ENCODE results near the gene GCC1.

Gene GCC1

GRCh38 chr7:127608446-127608845 lies 23.1 kb upstream of the GCC1 start:
- no peaks in the 10 kb centered on the region; the same call in 1 of the 2 replicates for H3K9me3 ChIP-seq
- no peaks in the 10 kb centered on the region for H3K4me1 ChIP-seq
- H3K27me3 ChIP-seq (ENCODE audit: low read depth), result no peaks in the 10 kb centered on the region
- no peak overlapping the region for H3K4me3 ChIP-seq
- no peaks in the 10 kb centered on the region for H3K36me3 ChIP-seq (replicated peaks)
- DNase-seq (ENCODE audit: low spot score in 2 of 2), result no peak
- in situ Hi-C loops (cut with MboI; ENCODE audit: low sequenced_read_pairs), result no loop called here

GRCh38 chr7:127600885-127601284 lies 15.5 kb upstream of the GCC1 start:
- in situ Hi-C loops (cut with MboI; ENCODE audit: low sequenced_read_pairs), result no loop called here

DNA sequence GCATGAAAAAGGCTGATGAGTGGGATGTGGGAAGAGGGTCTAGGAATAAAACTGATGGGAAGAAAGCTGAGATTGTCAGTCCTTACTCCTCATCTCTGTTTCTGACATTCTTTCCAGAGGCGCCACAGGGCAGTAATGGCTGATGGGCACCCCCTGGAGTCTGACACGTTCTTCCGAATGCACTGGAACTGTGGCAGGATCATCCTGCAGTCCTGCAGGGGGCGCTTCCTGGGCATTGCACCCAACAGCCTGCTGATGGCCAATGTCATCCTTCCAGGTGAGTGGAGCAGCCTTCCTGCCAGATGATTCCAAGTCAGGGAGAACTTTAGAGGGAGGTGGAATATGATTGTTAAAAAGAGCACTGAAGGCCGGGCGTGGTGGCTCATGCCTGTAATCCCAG lies 12.9 kb upstream of the GCC1 start:
- H3K27me3 ChIP-seq (ENCODE audit: low read depth), result peaks cover 10% of the 10 kb centered on the region; the same call in 1 of the 2 replicates
- peak in 1 of 2 experiments; percentile 48 for DNase-seq (ENCODE audit: low spot score in 2 of 2)
- no peaks in the 10 kb centered on the region for H3K4me1 ChIP-seq
- no peak overlapping the region for H3K4me3 ChIP-seq
- no peaks in the 10 kb centered on the region for H3K36me3 ChIP-seq (replicated peaks)
- in situ Hi-C loops (cut with MboI; ENCODE audit: low sequenced_read_pairs), result no loop called here
- H3K9me3 ChIP-seq, result no peaks in the 10 kb centered on the region

More at GRCh38 chr7:127600885-127601284, 15.5 kb upstream of the GCC1 start:
- DNase-seq (ENCODE audit: low spot score in 2 of 2), result no peak
- H3K27me3 ChIP-seq (ENCODE audit: low read depth), result peaks cover 10% of the 10 kb centered on the region; the same call in 1 of the 2 replicates
- H3K36me3 ChIP-seq (replicated peaks), result no peaks in the 10 kb centered on the region
- no peaks in the 10 kb centered on the region for H3K9me3 ChIP-seq
- no peaks in the 10 kb centered on the region for H3K4me1 ChIP-seq
- H3K4me3 ChIP-seq, result no peak overlapping the region

DNA sequence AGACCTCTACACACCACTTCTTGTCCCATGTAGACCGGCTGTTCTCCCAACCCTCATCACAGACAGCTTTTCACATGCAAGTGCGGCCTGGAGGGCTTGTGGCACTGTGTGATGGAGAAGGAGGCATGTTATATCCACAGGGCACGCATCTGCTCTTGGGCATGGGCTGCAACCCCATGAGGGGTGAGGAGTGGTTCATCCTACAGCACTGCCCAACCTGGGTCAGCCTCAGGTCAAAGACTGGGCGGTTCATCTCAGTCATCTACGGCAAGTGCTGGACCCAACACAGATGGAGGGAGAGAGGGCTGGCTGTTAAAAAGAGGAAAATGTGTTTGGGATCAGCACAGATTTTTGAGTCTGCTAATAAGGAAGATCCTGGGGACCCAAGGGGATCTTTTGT lies 10.3 kb upstream of the GCC1 start:
- in situ Hi-C loops (cut with MboI; ENCODE audit: low sequenced_read_pairs), result no loop called here
- Histone ChIP-seq H3K27me3 (ENCODE audit: low read depth) (peaks cover 5% of the 10 kb centered on the region; the same call in 1 of the 2 replicates), H3K4me3 (no peak overlapping the region), H3K36me3 (replicated peaks) (peaks cover 3% of the 10 kb centered on the region; the same call in 1 of the 2 replicates), H3K4me1 (no peaks in the 10 kb centered on the region), H3K9me3 (no peaks in the 10 kb centered on the region)
- no peak for DNase-seq (ENCODE audit: low spot score in 2 of 2)

GRCh38 chr7:127594490-127594889 lies 9.1 kb upstream of the GCC1 start:
- DNase-seq (ENCODE audit: low spot score in 2 of 2), result no peak
- Histone ChIP-seq H3K27me3 (ENCODE audit: low read depth) (no peaks in the 10 kb centered on the region), H3K4me1 (peaks cover under 1% of the 10 kb centered on the region; the same call in 1 of the 2 replicates), H3K36me3 (replicated peaks) (peaks cover 8% of the 10 kb centered on the region), H3K9me3 (no peaks in the 10 kb centered on the region), H3K4me3 (no peak overlapping the region)
- in situ Hi-C loops (cut with MboI; ENCODE audit: low sequenced_read_pairs), result no loop called here

DNA sequence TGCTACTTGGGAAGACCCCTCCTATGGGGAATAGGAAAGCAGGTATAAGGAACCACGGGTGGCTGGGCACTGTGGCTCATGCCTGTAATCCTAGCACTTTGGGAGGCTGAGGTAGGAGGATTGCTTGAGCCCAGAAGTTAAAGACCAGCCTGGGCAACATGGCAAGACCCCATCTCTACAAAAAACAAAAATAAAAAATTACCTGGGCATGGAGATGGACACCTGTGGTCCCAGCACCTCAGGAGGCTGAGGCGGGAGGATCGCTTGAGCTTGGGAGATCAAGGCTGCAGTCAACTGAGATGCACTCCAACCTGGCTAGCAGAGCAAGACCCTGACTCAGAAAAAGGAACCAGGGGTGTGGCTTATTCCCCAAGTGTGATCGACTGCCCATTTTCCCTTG lies 7.2 kb upstream of the GCC1 start:
- Histone ChIP-seq H3K4me1 (peaks cover 10% of the 10 kb centered on the region; the same call in 1 of the 2 replicates), H3K36me3 (replicated peaks) (peaks cover 9% of the 10 kb centered on the region), H3K9me3 (no peaks in the 10 kb centered on the region), H3K27me3 (ENCODE audit: low read depth) (no peaks in the 10 kb centered on the region), H3K4me3 (no peak overlapping the region)
- DNase-seq (ENCODE audit: low spot score in 2 of 2), result no peak
- in situ Hi-C loops (cut with MboI; ENCODE audit: low sequenced_read_pairs), result no loop called here

- no peak for DNase-seq (ENCODE audit: low spot score in 2 of 2)
- Histone ChIP-seq H3K27me3 (ENCODE audit: low read depth) (no peaks in the 10 kb centered on the region), H3K4me1 (peaks cover 10% of the 10 kb centered on the region; the same call in 1 of the 2 replicates), H3K36me3 (replicated peaks) (peaks cover 9% of the 10 kb centered on the region), H3K4me3 (no peak overlapping the region), H3K9me3 (no peaks in the 10 kb centered on the region)
- in situ Hi-C loops (cut with MboI; ENCODE audit: low sequenced_read_pairs), result no loop called here
Observed at GRCh38 chr7:127591591-127591990, 6.2 kb upstream of the GCC1 start.

DNA sequence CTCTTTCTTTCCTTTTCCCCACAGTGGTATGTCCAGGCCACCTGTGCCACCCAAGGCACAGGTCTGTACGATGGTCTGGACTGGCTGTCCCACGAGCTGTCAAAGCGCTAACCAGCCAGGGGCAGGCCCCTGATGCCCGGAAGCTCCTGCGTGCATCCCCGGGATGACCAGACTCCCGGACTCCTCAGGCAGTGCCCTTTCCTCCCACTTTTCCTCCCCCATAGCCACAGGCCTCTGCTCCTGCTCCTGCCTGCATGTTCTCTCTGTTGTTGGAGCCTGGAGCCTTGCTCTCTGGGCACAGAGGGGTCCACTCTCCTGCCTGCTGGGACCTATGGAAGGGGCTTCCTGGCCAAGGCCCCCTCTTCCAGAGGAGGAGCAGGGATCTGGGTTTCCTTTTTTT lies 5.8 kb upstream of the GCC1 start:
- H3K9me3 ChIP-seq, result no peaks in the 10 kb centered on the region
- H3K4me3 ChIP-seq, result no peak overlapping the region
- H3K4me1 ChIP-seq, result peaks cover 10% of the 10 kb centered on the region; the same call in 1 of the 2 replicates
- no peaks in the 10 kb centered on the region for H3K27me3 ChIP-seq (ENCODE audit: low read depth)
- H3K36me3 ChIP-seq (replicated peaks), result peaks cover 9% of the 10 kb centered on the region
- in situ Hi-C loops (cut with MboI; ENCODE audit: low sequenced_read_pairs), result no loop called here
- no peak for DNase-seq (ENCODE audit: low spot score in 2 of 2)

DNA sequence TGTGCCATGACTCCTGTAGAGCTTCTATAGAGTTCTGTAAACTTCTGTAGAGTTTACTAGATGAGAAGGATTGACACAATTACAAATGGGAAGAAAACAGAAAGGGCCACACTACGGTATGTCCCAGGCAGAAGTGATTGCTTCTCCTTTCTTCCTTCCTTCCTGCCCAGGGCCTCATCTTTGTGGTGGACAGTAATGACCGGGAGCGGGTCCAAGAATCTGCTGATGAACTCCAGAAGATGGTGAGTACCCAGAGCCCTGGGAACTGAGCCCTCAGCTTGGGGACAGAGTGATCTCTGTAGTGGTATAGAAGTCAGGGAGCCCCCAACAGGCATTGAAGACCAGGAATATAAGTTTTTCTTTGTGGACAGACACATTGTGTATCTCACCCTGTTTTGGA lies 4.5 kb upstream of the GCC1 start:
- in situ Hi-C loops (cut with MboI; ENCODE audit: low sequenced_read_pairs), result no loop called here
- Histone ChIP-seq H3K36me3 (replicated peaks) (peaks cover 9% of the 10 kb centered on the region), H3K27me3 (ENCODE audit: low read depth) (no peaks in the 10 kb centered on the region), H3K4me3 (no peak overlapping the region), H3K9me3 (no peaks in the 10 kb centered on the region), H3K4me1 (peaks cover 14% of the 10 kb centered on the region)
- DNase-seq (ENCODE audit: low spot score in 2 of 2), result no peak

DNA sequence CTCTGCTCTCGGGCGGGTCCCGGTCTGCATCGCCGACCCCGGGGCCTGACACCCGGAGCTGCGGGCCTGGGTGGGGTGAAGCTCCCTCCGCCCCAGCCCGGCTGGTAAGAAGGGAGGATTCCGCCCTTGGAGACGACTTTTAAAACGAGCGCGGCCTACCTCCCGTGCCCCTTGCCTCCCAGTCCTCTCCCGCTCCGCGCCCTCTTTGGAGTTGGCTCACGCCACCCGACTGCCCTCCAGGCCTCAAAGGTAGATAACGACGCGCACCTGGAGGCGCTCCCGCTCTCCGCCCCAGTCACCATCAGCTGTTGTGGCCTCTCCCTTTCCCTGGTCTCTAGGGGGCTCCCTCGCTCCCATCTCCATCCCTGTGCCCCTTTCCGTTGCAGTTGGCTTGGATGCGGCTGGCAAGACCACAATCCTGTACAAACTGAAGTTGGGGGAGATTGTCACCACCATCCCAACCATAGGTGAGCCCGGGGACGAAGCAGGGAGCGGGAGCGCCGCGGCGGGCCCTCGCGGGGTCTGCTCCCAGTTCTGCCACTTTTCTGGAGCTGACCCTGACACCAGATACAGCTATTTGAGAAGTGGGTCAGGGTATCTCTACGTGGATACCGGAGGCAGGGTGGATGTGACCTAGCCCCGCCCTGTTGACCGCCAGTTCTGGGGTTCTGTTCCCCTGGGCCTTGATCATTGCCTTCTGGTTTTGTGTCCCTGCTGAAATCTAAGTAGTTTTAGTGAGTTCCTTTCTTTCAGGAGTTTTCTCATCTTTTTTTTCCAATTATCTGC lies 3.5 kb upstream of the GCC1 start:
- H3K4me3 ChIP-seq, result peak overlapping the region; percentile 78
- in situ Hi-C loops (cut with MboI; ENCODE audit: low sequenced_read_pairs), result no loop called here
- peaks cover 19% of the 10 kb centered on the region for H3K4me1 ChIP-seq
- H3K27me3 ChIP-seq (ENCODE audit: low read depth), result no peaks in the 10 kb centered on the region
- H3K36me3 ChIP-seq (replicated peaks), result peaks cover 9% of the 10 kb centered on the region
- no peaks in the 10 kb centered on the region for H3K9me3 ChIP-seq
- DNase-seq (ENCODE audit: low spot score in 2 of 2), result peak; percentile 48 to 76

GRCh38 chr7:127588019-127588696 lies 2.8 kb upstream of the GCC1 start, which contains the start of gene ARF5:
Gene ARF5, plus strand, starts transcription at chr7:127588411. Its CDS starts 88 bp downstream, at chr7:127588499.
- peak; percentile 76 to 91 for DNase-seq (ENCODE audit: low spot score in 2 of 2)
- peaks cover 12% of the 10 kb centered on the region for H3K36me3 ChIP-seq (replicated peaks)
- H3K27me3 ChIP-seq (ENCODE audit: low read depth), result no peaks in the 10 kb centered on the region
- H3K9me3 ChIP-seq, result no peaks in the 10 kb centered on the region
- in situ Hi-C loops (cut with MboI; ENCODE audit: low sequenced_read_pairs), result no loop called here
- H3K4me1 ChIP-seq, result peaks cover 24% of the 10 kb centered on the region
- H3K4me3 ChIP-seq, result peak within 1 kb of the TSS; percentile 78

DNA sequence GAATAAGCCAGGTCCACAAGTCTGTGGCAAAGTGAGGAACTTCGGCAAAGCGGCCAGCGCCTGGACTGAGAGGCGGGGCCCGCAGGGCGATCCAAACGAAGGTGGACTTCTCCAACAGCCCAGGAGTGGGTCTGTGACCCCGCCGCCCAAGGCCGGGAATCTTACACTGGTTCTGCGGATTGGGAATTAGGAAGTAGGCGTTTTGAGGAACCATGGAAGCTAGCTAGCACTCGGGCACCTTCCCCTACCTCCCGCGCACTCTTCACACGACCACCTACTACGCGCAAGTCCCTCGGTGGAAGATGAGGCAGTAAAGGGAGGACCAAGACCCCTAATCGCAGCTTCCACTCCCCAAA lies 2.2 kb upstream of the GCC1 start:
- no peak for DNase-seq (ENCODE audit: low spot score in 2 of 2)
- H3K4me1 ChIP-seq, result peaks cover 24% of the 10 kb centered on the region

GRCh38 chr7:127586346-127586745 lies 950 bp upstream of the GCC1 start:
- no peaks in the 10 kb centered on the region for H3K27me3 ChIP-seq (ENCODE audit: low read depth)
- no peak overlapping the region for H3K4me3 ChIP-seq
- in situ Hi-C loops (cut with MboI; ENCODE audit: low sequenced_read_pairs), result no loop called here
- H3K4me1 ChIP-seq, result peaks cover 24% of the 10 kb centered on the region
- DNase-seq (ENCODE audit: low spot score in 2 of 2), result no peak
- no peaks in the 10 kb centered on the region for H3K9me3 ChIP-seq
- H3K36me3 ChIP-seq (replicated peaks), result peaks cover 26% of the 10 kb centered on the region

More for the DNA sequence above, 2.2 kb upstream of the GCC1 start:
- in situ Hi-C loops (cut with MboI; ENCODE audit: low sequenced_read_pairs), result no loop called here
- no peaks in the 10 kb centered on the region for H3K9me3 ChIP-seq
- peaks cover 17% of the 10 kb centered on the region for H3K36me3 ChIP-seq (replicated peaks)
- H3K4me3 ChIP-seq, result peak overlapping the region; percentile 78
- no peaks in the 10 kb centered on the region for H3K27me3 ChIP-seq (ENCODE audit: low read depth)

DNA sequence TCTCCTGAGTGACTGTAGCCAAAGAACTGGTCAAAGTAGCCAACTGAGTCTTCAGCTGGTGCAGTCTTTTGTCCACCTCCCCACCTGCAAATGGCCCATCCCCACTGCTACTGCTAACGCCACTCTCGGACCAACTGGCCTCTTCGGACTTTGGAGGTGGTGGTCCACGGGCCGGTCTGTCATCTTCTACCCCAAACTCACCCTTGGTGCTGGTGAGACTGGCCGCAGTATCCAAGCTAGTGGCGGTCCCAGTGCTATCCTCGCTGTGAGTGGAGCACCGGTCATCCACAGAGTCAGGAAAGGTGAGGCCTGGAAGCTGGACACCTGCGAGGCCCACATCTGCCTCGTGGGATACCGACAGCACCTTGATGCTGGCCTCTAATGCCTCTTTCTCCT lies 750 bp downstream of the GCC1 start:
- no peak for DNase-seq (ENCODE audit: low spot score in 2 of 2)
- Histone ChIP-seq H3K4me1 (peaks cover 28% of the 10 kb centered on the region), H3K36me3 (replicated peaks) (peaks cover 25% of the 10 kb centered on the region), H3K9me3 (no peaks in the 10 kb centered on the region), H3K27me3 (ENCODE audit: low read depth) (no peaks in the 10 kb centered on the region), H3K4me3 (peak overlapping the region; percentile 88)
- in situ Hi-C loops (cut with MboI; ENCODE audit: low sequenced_read_pairs), result no loop called here

All from HAP-1 (cell line).